ENCODE data around the gene AUH.

AUH gene

DNA sequence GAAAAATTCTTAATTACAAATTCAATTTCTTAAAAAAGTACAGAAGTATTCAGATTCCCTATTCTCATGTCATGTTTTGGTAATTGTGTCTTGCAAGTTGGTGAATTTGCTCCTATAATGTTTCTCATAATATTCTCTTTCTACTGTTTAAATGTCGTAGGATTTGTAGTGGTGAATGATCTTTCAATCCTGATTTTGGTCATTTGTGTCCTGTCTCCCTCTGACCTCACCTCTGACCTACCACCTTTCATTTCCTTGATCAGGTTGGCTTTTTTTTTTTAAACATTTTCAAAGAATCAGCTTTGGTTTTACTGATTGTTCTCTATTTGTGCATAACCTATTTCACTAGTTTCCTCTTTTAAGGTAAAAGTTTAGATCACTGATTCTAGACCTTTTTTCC, 102.6 kb downstream of the AUH start:
- no peak overlapping the region for H3K9ac ChIP-seq (ENCODE audit: low read length)
- H3K79me1 ChIP-seq (replicated peaks; ENCODE audit: low read length, poor library complexity, severe bottlenecking): peaks cover 2% of the 10 kb centered on the region
- no peaks in the 10 kb centered on the region for H3K9me3 ChIP-seq (ENCODE audit: control insufficient read depth, low read length)
- no CpG with 5 or more reads among the region's 1 CpG for WGBS
- H3K27me3 ChIP-seq (ENCODE audit: control insufficient read depth in 1 of 2, insufficient read depth in 1 of 2, low read length in 2 of 2): no peaks in the 10 kb centered on the region
- H3K4ac ChIP-seq (ENCODE audit: low read depth in 1 of 2, low read length in 2 of 2): no peak overlapping the region
- no peak overlapping the region for H3K23ac ChIP-seq (ENCODE audit: low read length in 2 of 2)
- H2BK15ac ChIP-seq (ENCODE audit: low read depth, poor library complexity, severe bottlenecking): no peak overlapping the region
- H3K4me3 ChIP-seq (ENCODE audit: insufficient read depth in 1 of 2, low read depth in 1 of 2, low read length in 2 of 2): no peak overlapping the region
- no peak overlapping the region for H4K91ac ChIP-seq (ENCODE audit: low read length)
- H3K14ac ChIP-seq (ENCODE audit: low read length in 2 of 2): no peak overlapping the region
- no peak overlapping the region for H2AK5ac ChIP-seq (ENCODE audit: low read length, severe bottlenecking)
- no peak overlapping the region for H3K4me2 ChIP-seq (ENCODE audit: low read length, poor library complexity, severe bottlenecking)
- no peak overlapping the region for H2AFZ ChIP-seq (ENCODE audit: low read depth, low read length)
- no peak overlapping the region for H2BK120ac ChIP-seq (ENCODE audit: low read depth, low read length)
- H2BK5ac ChIP-seq (ENCODE audit: low read depth, low read length, poor library complexity, severe bottlenecking): no peak overlapping the region
- DNase-seq: no peak
- no peak overlapping the region for H3K18ac ChIP-seq (ENCODE audit: low read depth in 1 of 2, low read length in 2 of 2)
- no peaks in the 10 kb centered on the region for H3K36me3 ChIP-seq (ENCODE audit: control insufficient read depth in 1 of 2, insufficient read depth in 2 of 2, low read depth in 1 of 2, low read length in 2 of 2)
- no peak overlapping the region for H3K27ac ChIP-seq (ENCODE audit: low read length, poor library complexity, severe bottlenecking)
- H3K4me1 ChIP-seq (ENCODE audit: control insufficient read depth, insufficient read depth, low read depth, low read length): no peaks in the 10 kb centered on the region
- H4K8ac ChIP-seq (ENCODE audit: low read length): no peak overlapping the region
- no peak overlapping the region for H2BK12ac ChIP-seq (ENCODE audit: low read length in 2 of 2)

DNA sequence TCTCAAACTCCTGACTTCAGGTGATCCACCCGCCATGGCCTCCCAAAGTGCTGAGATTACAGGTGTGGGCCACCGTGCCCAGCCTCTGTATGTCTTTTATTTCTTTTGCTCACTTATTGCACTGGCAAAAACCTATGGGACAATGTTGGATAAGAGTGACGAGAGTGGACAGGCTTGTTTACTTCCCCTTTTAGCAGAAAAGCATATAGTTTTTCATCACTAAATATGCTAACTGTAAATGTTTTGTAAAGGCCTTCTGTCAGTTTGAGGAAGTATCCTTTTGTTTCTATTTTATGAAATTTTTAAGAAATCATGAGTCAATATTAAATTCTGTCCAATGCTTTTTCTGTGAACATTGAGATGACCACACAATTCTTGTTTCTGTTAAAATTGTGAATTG, 103.3 kb downstream of the AUH start:
- Histone ChIP-seq H2BK5ac (ENCODE audit: low read depth, low read length, poor library complexity, severe bottlenecking) (no peak overlapping the region), H3K4me2 (ENCODE audit: low read length, poor library complexity, severe bottlenecking) (no peak overlapping the region), H4K91ac (ENCODE audit: low read length) (no peak overlapping the region), H3K9ac (ENCODE audit: low read length) (no peak overlapping the region), H2AK5ac (ENCODE audit: low read length, severe bottlenecking) (no peak overlapping the region), H2BK15ac (ENCODE audit: low read depth, poor library complexity, severe bottlenecking) (no peak overlapping the region), H2BK12ac (ENCODE audit: low read length in 2 of 2) (no peak overlapping the region), H3K14ac (ENCODE audit: low read length in 2 of 2) (no peak overlapping the region), H3K79me1 (replicated peaks; ENCODE audit: low read length, poor library complexity, severe bottlenecking) (peaks cover 2% of the 10 kb centered on the region), H3K27ac (ENCODE audit: low read length, poor library complexity, severe bottlenecking) (no peak overlapping the region), H3K4me1 (ENCODE audit: control insufficient read depth, insufficient read depth, low read depth, low read length) (no peaks in the 10 kb centered on the region), H3K36me3 (ENCODE audit: control insufficient read depth in 1 of 2, insufficient read depth in 2 of 2, low read depth in 1 of 2, low read length in 2 of 2) (no peaks in the 10 kb centered on the region), H4K8ac (ENCODE audit: low read length) (no peak overlapping the region), H2AFZ (ENCODE audit: low read depth, low read length) (no peak overlapping the region), H3K23ac (ENCODE audit: low read length in 2 of 2) (no peak overlapping the region), H2BK120ac (ENCODE audit: low read depth, low read length) (no peak overlapping the region), H3K27me3 (ENCODE audit: control insufficient read depth in 1 of 2, insufficient read depth in 1 of 2, low read length in 2 of 2) (no peaks in the 10 kb centered on the region), H3K4me3 (ENCODE audit: insufficient read depth in 1 of 2, low read depth in 1 of 2, low read length in 2 of 2) (no peak overlapping the region), H3K9me3 (ENCODE audit: control insufficient read depth, low read length) (no peaks in the 10 kb centered on the region), H3K18ac (ENCODE audit: low read depth in 1 of 2, low read length in 2 of 2) (no peak overlapping the region), H3K4ac (ENCODE audit: low read depth in 1 of 2, low read length in 2 of 2) (no peak overlapping the region)
- 100% methylated on average over 1 of the region's 3 CpGs for WGBS
- no peak for DNase-seq

DNA sequence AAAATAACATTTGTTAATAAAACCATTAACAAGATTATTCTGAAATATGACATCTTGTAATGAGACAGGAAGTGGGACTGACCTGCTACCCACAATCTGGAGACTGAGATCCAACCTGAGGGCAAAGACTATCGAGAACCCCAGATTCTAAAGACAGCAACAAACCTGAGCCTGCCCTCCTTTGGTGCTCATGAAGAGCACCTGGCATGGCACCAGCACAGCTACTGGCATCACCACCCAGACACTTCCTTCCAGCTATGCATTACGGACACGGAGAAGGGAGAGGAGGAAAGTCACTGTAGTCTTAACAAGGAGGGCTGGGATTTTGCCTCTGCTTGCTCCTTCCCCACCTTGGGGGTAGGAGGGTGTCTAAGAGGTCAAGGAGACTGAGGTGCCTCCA, 105.5 kb downstream of the AUH start:
- Histone ChIP-seq H3K79me1 (replicated peaks; ENCODE audit: low read length, poor library complexity, severe bottlenecking) (peaks cover 2% of the 10 kb centered on the region), H2AFZ (ENCODE audit: low read depth, low read length) (no peak overlapping the region), H2BK120ac (ENCODE audit: low read depth, low read length) (no peak overlapping the region), H3K36me3 (ENCODE audit: control insufficient read depth in 1 of 2, insufficient read depth in 2 of 2, low read depth in 1 of 2, low read length in 2 of 2) (no peaks in the 10 kb centered on the region), H3K9ac (ENCODE audit: low read length) (peak overlapping the region; percentile 44), H3K14ac (ENCODE audit: low read length in 2 of 2) (no peak overlapping the region), H4K8ac (ENCODE audit: low read length) (no peak overlapping the region), H2BK15ac (ENCODE audit: low read depth, poor library complexity, severe bottlenecking) (no peak overlapping the region), H3K4me2 (ENCODE audit: low read length, poor library complexity, severe bottlenecking) (no peak overlapping the region), H2AK5ac (ENCODE audit: low read length, severe bottlenecking) (no peak overlapping the region), H2BK12ac (ENCODE audit: low read length in 2 of 2) (no peak overlapping the region), H3K4ac (ENCODE audit: low read depth in 1 of 2, low read length in 2 of 2) (no peak overlapping the region), H3K27me3 (ENCODE audit: control insufficient read depth in 1 of 2, insufficient read depth in 1 of 2, low read length in 2 of 2) (no peaks in the 10 kb centered on the region), H2BK5ac (ENCODE audit: low read depth, low read length, poor library complexity, severe bottlenecking) (no peak overlapping the region), H3K23ac (ENCODE audit: low read length in 2 of 2) (no peak overlapping the region), H3K9me3 (ENCODE audit: control insufficient read depth, low read length) (no peaks in the 10 kb centered on the region), H3K18ac (ENCODE audit: low read depth in 1 of 2, low read length in 2 of 2) (peak overlapping the region in 1 of 2 experiments; percentile 42), H3K27ac (ENCODE audit: low read length, poor library complexity, severe bottlenecking) (no peak overlapping the region), H4K91ac (ENCODE audit: low read length) (no peak overlapping the region), H3K4me3 (ENCODE audit: insufficient read depth in 1 of 2, low read depth in 1 of 2, low read length in 2 of 2) (no peak overlapping the region), H3K4me1 (ENCODE audit: control insufficient read depth, insufficient read depth, low read depth, low read length) (no peaks in the 10 kb centered on the region)
- 94% methylated on average over 3 of the region's 3 CpGs for WGBS
- no peak for DNase-seq

DNA sequence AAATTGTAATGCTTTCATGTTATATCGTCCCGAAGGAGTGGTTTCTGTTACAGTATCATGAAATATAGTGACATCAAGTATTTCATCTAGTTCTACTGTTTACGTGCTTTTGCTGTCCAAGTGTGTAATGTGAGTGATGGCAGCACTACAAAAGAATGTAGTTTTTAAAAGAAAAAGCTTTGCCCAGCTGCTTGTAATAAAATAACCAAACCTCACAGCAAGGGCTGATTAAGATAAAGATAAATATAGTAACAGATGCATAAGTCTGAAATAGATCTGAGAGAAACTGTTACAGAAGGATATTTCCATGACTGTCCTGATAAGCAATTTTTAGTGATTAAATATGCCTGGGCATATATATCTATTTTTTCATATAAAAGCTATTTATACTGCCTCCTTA, 106.4 kb downstream of the AUH start:
- H3K79me1 ChIP-seq (replicated peaks; ENCODE audit: low read length, poor library complexity, severe bottlenecking): peaks cover 2% of the 10 kb centered on the region
- 80% methylated on average over 2 of the region's 3 CpGs for WGBS
- no peak overlapping the region for H2BK120ac ChIP-seq (ENCODE audit: low read depth, low read length)
- no peak overlapping the region for H2BK12ac ChIP-seq (ENCODE audit: low read length in 2 of 2)
- H3K23ac ChIP-seq (ENCODE audit: low read length in 2 of 2): no peak overlapping the region
- no peak overlapping the region for H3K27ac ChIP-seq (ENCODE audit: low read length, poor library complexity, severe bottlenecking)
- no peaks in the 10 kb centered on the region for H3K36me3 ChIP-seq (ENCODE audit: control insufficient read depth in 1 of 2, insufficient read depth in 2 of 2, low read depth in 1 of 2, low read length in 2 of 2)
- no peaks in the 10 kb centered on the region for H3K27me3 ChIP-seq (ENCODE audit: control insufficient read depth in 1 of 2, insufficient read depth in 1 of 2, low read length in 2 of 2)
- H2BK15ac ChIP-seq (ENCODE audit: low read depth, poor library complexity, severe bottlenecking): no peak overlapping the region
- H4K8ac ChIP-seq (ENCODE audit: low read length): no peak overlapping the region
- no peak overlapping the region for H2AK5ac ChIP-seq (ENCODE audit: low read length, severe bottlenecking)
- H3K4me2 ChIP-seq (ENCODE audit: low read length, poor library complexity, severe bottlenecking): no peak overlapping the region
- no peaks in the 10 kb centered on the region for H3K9me3 ChIP-seq (ENCODE audit: control insufficient read depth, low read length)
- peak; percentile 11 for DNase-seq
- H3K14ac ChIP-seq (ENCODE audit: low read length in 2 of 2): no peak overlapping the region
- no peak overlapping the region for H3K4me3 ChIP-seq (ENCODE audit: insufficient read depth in 1 of 2, low read depth in 1 of 2, low read length in 2 of 2)
- H3K9ac ChIP-seq (ENCODE audit: low read length): peak overlapping the region; percentile 44
- no peaks in the 10 kb centered on the region for H3K4me1 ChIP-seq (ENCODE audit: control insufficient read depth, insufficient read depth, low read depth, low read length)
- no peak overlapping the region for H2BK5ac ChIP-seq (ENCODE audit: low read depth, low read length, poor library complexity, severe bottlenecking)
- no peak overlapping the region for H2AFZ ChIP-seq (ENCODE audit: low read depth, low read length)
- H4K91ac ChIP-seq (ENCODE audit: low read length): no peak overlapping the region
- no peak overlapping the region for H3K18ac ChIP-seq (ENCODE audit: low read depth in 1 of 2, low read length in 2 of 2)
- H3K4ac ChIP-seq (ENCODE audit: low read depth in 1 of 2, low read length in 2 of 2): no peak overlapping the region

Data from mesenchymal stem cell (in vitro differentiated cells and primary cell).